ENCODE data around the gene PTTG1. TPM values are rescaled to one million over a fixed set of nuclear protein-coding genes. Genes with fewer than 3 reads are reported as not detected.

Gene PTTG1
- total and polyA plus RNA-seq, 4 donors = 36.9 to 53.8 (median 40.9) TPM

- Histone ChIP-seq H3K4me1 (ENCODE audit: control insufficient read depth, insufficient read depth, low read length) (peaks cover 24% of the 10 kb centered on the region), H3K36me3 (ENCODE audit: control insufficient read depth, insufficient read depth, low read length) (no peaks in the 10 kb centered on the region), H3K4me3 (ENCODE audit: low read depth, low read length) (no peak overlapping the region), H3K27ac (ENCODE audit: low read depth, low read length) (no peak overlapping the region), H3K27me3 (ENCODE audit: control insufficient read depth, insufficient read depth, low read length) (no peaks in the 10 kb centered on the region), H3K9me3 (ENCODE audit: control insufficient read depth, insufficient read depth, low read length) (no peaks in the 10 kb centered on the region)
- no peak for DNase-seq (ENCODE audit: low read depth in 4 of 6, low spot score in 6 of 6)
Measured at GRCh38 chr5:160437271-160437670, 15.6 kb downstream of the PTTG1 start.

GRCh38 chr5:160438316-160439204 lies 16.9 kb downstream of the PTTG1 start:
- Histone ChIP-seq H3K27ac (ENCODE audit: low read depth, low read length) (no peak overlapping the region), H3K27me3 (ENCODE audit: control insufficient read depth, insufficient read depth, low read length) (no peaks in the 10 kb centered on the region), H3K4me1 (ENCODE audit: control insufficient read depth, insufficient read depth, low read length) (peaks cover 15% of the 10 kb centered on the region), H3K9me3 (ENCODE audit: control insufficient read depth, insufficient read depth, low read length) (no peaks in the 10 kb centered on the region), H3K36me3 (ENCODE audit: control insufficient read depth, insufficient read depth, low read length) (no peaks in the 10 kb centered on the region), H3K4me3 (ENCODE audit: low read depth, low read length) (peak overlapping the region; percentile 38)
- peak in 3 of 6 donors; percentile 55 to 92 (median 86) for DNase-seq (ENCODE audit: low read depth in 4 of 6, low spot score in 6 of 6)
- WGBS (ENCODE audit: insufficient coverage) = 6% methylated on average over 10 of the region's 18 CpGs

GRCh38 chr5:160439205-160439600 lies 17.5 kb downstream of the PTTG1 start:
- Histone ChIP-seq H3K36me3 (ENCODE audit: control insufficient read depth, insufficient read depth, low read length) (no peaks in the 10 kb centered on the region), H3K9me3 (ENCODE audit: control insufficient read depth, insufficient read depth, low read length) (no peaks in the 10 kb centered on the region), H3K4me1 (ENCODE audit: control insufficient read depth, insufficient read depth, low read length) (peaks cover 8% of the 10 kb centered on the region), H3K4me3 (ENCODE audit: low read depth, low read length) (peak overlapping the region; percentile 38), H3K27ac (ENCODE audit: low read depth, low read length) (no peak overlapping the region), H3K27me3 (ENCODE audit: control insufficient read depth, insufficient read depth, low read length) (no peaks in the 10 kb centered on the region)
- WGBS (ENCODE audit: insufficient coverage) = 0% methylated on average over 5 of the region's 11 CpGs
- peak in 4 of 6 donors; percentile 60 to 89 (median 76) for DNase-seq (ENCODE audit: low read depth in 4 of 6, low spot score in 6 of 6)

- Histone ChIP-seq H3K36me3 (ENCODE audit: control insufficient read depth, insufficient read depth, low read length) (no peaks in the 10 kb centered on the region), H3K27me3 (ENCODE audit: control insufficient read depth, insufficient read depth, low read length) (no peaks in the 10 kb centered on the region), H3K27ac (ENCODE audit: low read depth, low read length) (no peak overlapping the region), H3K9me3 (ENCODE audit: control insufficient read depth, insufficient read depth, low read length) (no peaks in the 10 kb centered on the region), H3K4me3 (ENCODE audit: low read depth, low read length) (no peak overlapping the region), H3K4me1 (ENCODE audit: control insufficient read depth, insufficient read depth, low read length) (peaks cover 8% of the 10 kb centered on the region)
- 100% methylated on average over 1 of the region's 1 CpG for WGBS (ENCODE audit: insufficient coverage)
- no peak for DNase-seq (ENCODE audit: low read depth in 4 of 6, low spot score in 6 of 6)
Measured at GRCh38 chr5:160441311-160441781, 19.7 kb downstream of the PTTG1 start.

- H3K9me3 ChIP-seq (ENCODE audit: control insufficient read depth, insufficient read depth, low read length) = no peaks in the 10 kb centered on the region
- H3K27me3 ChIP-seq (ENCODE audit: control insufficient read depth, insufficient read depth, low read length) = no peaks in the 10 kb centered on the region
- H3K4me1 ChIP-seq (ENCODE audit: control insufficient read depth, insufficient read depth, low read length) = peaks cover 8% of the 10 kb centered on the region
- H3K4me3 ChIP-seq (ENCODE audit: low read depth, low read length) = no peak overlapping the region
- WGBS (ENCODE audit: insufficient coverage) = 100% methylated on average over 1 of the region's 4 CpGs
- no peaks in the 10 kb centered on the region for H3K36me3 ChIP-seq (ENCODE audit: control insufficient read depth, insufficient read depth, low read length)
- H3K27ac ChIP-seq (ENCODE audit: low read depth, low read length) = peak overlapping the region; percentile 57
- peak in 1 of 6 donors; percentile 48 for DNase-seq (ENCODE audit: low read depth in 4 of 6, low spot score in 6 of 6)
Measured at GRCh38 chr5:160442824-160443431, 21.3 kb downstream of the PTTG1 start.

- Histone ChIP-seq H3K4me1 (ENCODE audit: control insufficient read depth, insufficient read depth, low read length) (no peaks in the 10 kb centered on the region), H3K27me3 (ENCODE audit: control insufficient read depth, insufficient read depth, low read length) (no peaks in the 10 kb centered on the region), H3K4me3 (ENCODE audit: low read depth, low read length) (no peak overlapping the region), H3K27ac (ENCODE audit: low read depth, low read length) (no peak overlapping the region), H3K9me3 (ENCODE audit: control insufficient read depth, insufficient read depth, low read length) (no peaks in the 10 kb centered on the region), H3K36me3 (ENCODE audit: control insufficient read depth, insufficient read depth, low read length) (no peaks in the 10 kb centered on the region)
- no peak for DNase-seq (ENCODE audit: low read depth in 4 of 6, low spot score in 6 of 6)
- WGBS (ENCODE audit: insufficient coverage) = no CpG with 5 or more reads among the region's 1 CpG
Measured at GRCh38 chr5:160444407-160444806, 22.8 kb downstream of the PTTG1 start.

- H3K36me3 ChIP-seq (ENCODE audit: control insufficient read depth, insufficient read depth, low read length) = no peaks in the 10 kb centered on the region
- H3K4me1 ChIP-seq (ENCODE audit: control insufficient read depth, insufficient read depth, low read length) = no peaks in the 10 kb centered on the region
- H3K27me3 ChIP-seq (ENCODE audit: control insufficient read depth, insufficient read depth, low read length) = no peaks in the 10 kb centered on the region
- H3K9me3 ChIP-seq (ENCODE audit: control insufficient read depth, insufficient read depth, low read length) = no peaks in the 10 kb centered on the region
- no CpG with 5 or more reads among the region's 1 CpG for WGBS (ENCODE audit: insufficient coverage)
- no peak for DNase-seq (ENCODE audit: low read depth in 4 of 6, low spot score in 6 of 6)
- no peak overlapping the region for H3K27ac ChIP-seq (ENCODE audit: low read depth, low read length)
- no peak overlapping the region for H3K4me3 ChIP-seq (ENCODE audit: low read depth, low read length)
Measured at GRCh38 chr5:160445132-160445531, 23.5 kb downstream of the PTTG1 start.

GRCh38 chr5:160445751-160446150 lies 24.1 kb downstream of the PTTG1 start:
- Histone ChIP-seq H3K27me3 (ENCODE audit: control insufficient read depth, insufficient read depth, low read length) (no peaks in the 10 kb centered on the region), H3K4me3 (ENCODE audit: low read depth, low read length) (no peak overlapping the region), H3K36me3 (ENCODE audit: control insufficient read depth, insufficient read depth, low read length) (no peaks in the 10 kb centered on the region), H3K4me1 (ENCODE audit: control insufficient read depth, insufficient read depth, low read length) (no peaks in the 10 kb centered on the region), H3K27ac (ENCODE audit: low read depth, low read length) (no peak overlapping the region), H3K9me3 (ENCODE audit: control insufficient read depth, insufficient read depth, low read length) (no peaks in the 10 kb centered on the region)
- no peak for DNase-seq (ENCODE audit: low read depth in 4 of 6, low spot score in 6 of 6)

GRCh38 chr5:160448886-160449285 lies 27.2 kb downstream of the PTTG1 start:
- Histone ChIP-seq H3K27me3 (ENCODE audit: control insufficient read depth, insufficient read depth, low read length) (no peaks in the 10 kb centered on the region), H3K27ac (ENCODE audit: low read depth, low read length) (no peak overlapping the region), H3K36me3 (ENCODE audit: control insufficient read depth, insufficient read depth, low read length) (no peaks in the 10 kb centered on the region), H3K4me3 (ENCODE audit: low read depth, low read length) (no peak overlapping the region), H3K9me3 (ENCODE audit: control insufficient read depth, insufficient read depth, low read length) (no peaks in the 10 kb centered on the region), H3K4me1 (ENCODE audit: control insufficient read depth, insufficient read depth, low read length) (no peaks in the 10 kb centered on the region)
- WGBS (ENCODE audit: insufficient coverage) = no CpG with 5 or more reads among the region's 1 CpG
- DNase-seq (ENCODE audit: low read depth in 4 of 6, low spot score in 6 of 6) = no peak

GRCh38 chr5:160449458-160449857 lies 27.8 kb downstream of the PTTG1 start:
- Histone ChIP-seq H3K4me1 (ENCODE audit: control insufficient read depth, insufficient read depth, low read length) (no peaks in the 10 kb centered on the region), H3K4me3 (ENCODE audit: low read depth, low read length) (no peak overlapping the region), H3K27ac (ENCODE audit: low read depth, low read length) (no peak overlapping the region), H3K9me3 (ENCODE audit: control insufficient read depth, insufficient read depth, low read length) (no peaks in the 10 kb centered on the region), H3K27me3 (ENCODE audit: control insufficient read depth, insufficient read depth, low read length) (no peaks in the 10 kb centered on the region), H3K36me3 (ENCODE audit: control insufficient read depth, insufficient read depth, low read length) (no peaks in the 10 kb centered on the region)
- DNase-seq (ENCODE audit: low read depth in 4 of 6, low spot score in 6 of 6) = no peak
- no CpG with 5 or more reads among the region's 3 CpGs for WGBS (ENCODE audit: insufficient coverage)

Measured in spinal cord (tissue), 10 donors.